Caco-2 (cell line): ENCODE results near the gene SNRNP25. TPM values are rescaled to one million over a fixed set of nuclear protein-coding genes. Genes with fewer than 3 reads are reported as not detected.
A peak's percentile ranks its signal among the peaks of the same experiment; 100 is the strongest.

Experiments
- BruUV-seq: library from RNA; stranded (reverse); fragments of 400-500 nt; replicated peaks from 2 replicates; lab custom pipeline; 2021; lab: Mats Ljungman, UMichigan
- CTCF ChIA-PET: fragments of 300-600 bp; sonication (Branson Sonifier 250); formaldehyde crosslinking; loops from one replicate; lab custom pipeline; 2022; ENCODE audit warnings: antibody characterized with exemption; lab: Charles Lee
- POLR2A ChIA-PET: fragments of 300-600 bp; sonication (Branson Sonifier 250); formaldehyde crosslinking; loops from one replicate; lab custom pipeline; 2022; ENCODE audit warnings: antibody characterized with exemption; lab: Charles Lee
- DNase-seq, 2 experiments: peaks; one replicate each; pipeline versions ENCODE4 v3.0.0 to v3.0.0-alpha.2; 2020 to 2022
- H3K27me3 ChIP-seq: replicated peaks from 2 replicates; pipeline ENCODE4 v1.6.0; 2011; ENCODE audit warnings: low read length; ENCODE audit not compliant: control insufficient read depth, insufficient read depth
- H3K36me3 ChIP-seq: 2 replicates; pipeline ENCODE4 v1.5.1; 2011; ENCODE audit warnings: low read length; ENCODE audit not compliant: control insufficient read depth, insufficient read depth
- H3K4me1 ChIP-seq: fragments of 250-450 bp; sonication (Bioruptor Pico); 2 replicates; pipeline ENCODE4 v1.5.1; 2020; ENCODE audit warnings: mild to moderate bottlenecking
- H3K4me3 ChIP-seq: 2 replicates; pipeline ENCODE4 v1.5.1; 2011; ENCODE audit warnings: low read depth, mild to moderate bottlenecking, control low read depth, low read length
- H3K9me3 ChIP-seq: fragments of 250-450 bp; sonication (Bioruptor Pico); 2 replicates; pipeline ENCODE4 v1.5.1; 2020; ENCODE audit warnings: mild to moderate bottlenecking, moderate library complexity
- H3K27ac Mint-ChIP-seq: one replicate; pipeline ENCODE4 v1.8.0; 2022; ENCODE audit warnings: mixed read lengths; ENCODE audit not compliant: unreplicated experiment
- H3K27me3 Mint-ChIP-seq: one replicate; pipeline ENCODE4 v1.8.0; 2022; ENCODE audit warnings: mixed read lengths; ENCODE audit not compliant: insufficient read depth, unreplicated experiment
- H3K36me3 Mint-ChIP-seq: one replicate; pipeline ENCODE4 v1.8.0; 2022; ENCODE audit warnings: mild to moderate bottlenecking, mixed read lengths; ENCODE audit not compliant: insufficient read depth, unreplicated experiment
- H3K4me1 Mint-ChIP-seq: one replicate; pipeline ENCODE4 v1.8.0; 2022; ENCODE audit warnings: low read depth, mixed read lengths; ENCODE audit not compliant: unreplicated experiment
- H3K4me3 Mint-ChIP-seq: one replicate; pipeline ENCODE4 v1.8.0; 2022; ENCODE audit warnings: mild to moderate bottlenecking, moderate library complexity, mixed read lengths; ENCODE audit not compliant: unreplicated experiment
- H3K9me3 Mint-ChIP-seq: one replicate; pipeline ENCODE4 v1.8.0; 2022; ENCODE audit warnings: mixed read lengths; ENCODE audit not compliant: unreplicated experiment
- intact Hi-C: fragments of 100-400 bp; cut with micrococcal nuclease; formaldehyde crosslinking; loops from one replicate; pipeline ENCODE4 v1.10.0; 2022; ENCODE audit not compliant: unreplicated experiment
- total RNA-seq: library from RNA; stranded (reverse); gene quantifications from 2 replicates; pipeline ENCODE4 v1.2.3, GENCODE V29; 2022
- TF ChIP-seq, protein P1 (sequence below), 2 experiments: fragments of 200-600 bp in 1 of 2; IDR thresholded peaks; 1 replicate in 1 of 2; 2 replicates in 1 of 2; pipeline versions ENCODE4 v1.5.1 to v1.8.0; 2011 to 2022; ENCODE audit warnings: antibody characterized with exemption in 1 of 2, control low read depth in 1 of 2, inconsistent platforms in 1 of 2, low read depth in 1 of 2, low read length in 1 of 2, mild to moderate bottlenecking in 1 of 2, moderate library complexity in 1 of 2; ENCODE audit not compliant: insufficient read depth in 1 of 2, severe bottlenecking in 1 of 2, unreplicated experiment in 1 of 2

Gene SNRNP25
- total RNA-seq, 1 experiment from 2014 or later, result 57.1 TPM

DNA sequence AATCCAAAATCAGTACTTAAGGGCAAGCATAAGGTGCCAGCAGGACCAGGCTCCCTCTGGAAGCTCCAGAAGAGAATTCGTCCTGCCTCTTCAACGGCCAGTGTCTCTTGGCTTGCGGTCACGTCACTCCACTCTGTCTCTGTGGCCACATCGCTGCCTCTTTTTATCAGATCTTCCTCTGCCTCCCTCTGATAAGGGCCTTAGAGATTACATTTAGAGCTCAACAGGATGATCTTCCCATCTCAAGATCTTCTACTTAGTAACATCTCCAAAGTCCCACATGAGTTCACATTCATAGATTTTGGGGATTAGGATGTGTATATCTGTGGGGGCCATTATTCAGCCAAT, 41.3 kb downstream of the SNRNP25 start:
- Mint-ChIP-seq H3K36me3 (peaks cover 22% of the 10 kb centered on the region), H3K27me3 (no peaks in the 10 kb centered on the region), H3K27ac (no peak overlapping the region), H3K4me3 (no peak overlapping the region), H3K9me3 (no peaks in the 10 kb centered on the region), H3K4me1 (no peaks in the 10 kb centered on the region)
- TF ChIP-seq, protein P1, sequence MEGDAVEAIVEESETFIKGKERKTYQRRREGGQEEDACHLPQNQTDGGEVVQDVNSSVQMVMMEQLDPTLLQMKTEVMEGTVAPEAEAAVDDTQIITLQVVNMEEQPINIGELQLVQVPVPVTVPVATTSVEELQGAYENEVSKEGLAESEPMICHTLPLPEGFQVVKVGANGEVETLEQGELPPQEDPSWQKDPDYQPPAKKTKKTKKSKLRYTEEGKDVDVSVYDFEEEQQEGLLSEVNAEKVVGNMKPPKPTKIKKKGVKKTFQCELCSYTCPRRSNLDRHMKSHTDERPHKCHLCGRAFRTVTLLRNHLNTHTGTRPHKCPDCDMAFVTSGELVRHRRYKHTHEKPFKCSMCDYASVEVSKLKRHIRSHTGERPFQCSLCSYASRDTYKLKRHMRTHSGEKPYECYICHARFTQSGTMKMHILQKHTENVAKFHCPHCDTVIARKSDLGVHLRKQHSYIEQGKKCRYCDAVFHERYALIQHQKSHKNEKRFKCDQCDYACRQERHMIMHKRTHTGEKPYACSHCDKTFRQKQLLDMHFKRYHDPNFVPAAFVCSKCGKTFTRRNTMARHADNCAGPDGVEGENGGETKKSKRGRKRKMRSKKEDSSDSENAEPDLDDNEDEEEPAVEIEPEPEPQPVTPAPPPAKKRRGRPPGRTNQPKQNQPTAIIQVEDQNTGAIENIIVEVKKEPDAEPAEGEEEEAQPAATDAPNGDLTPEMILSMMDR (IDR thresholded peaks at IDR 0.05; ENCODE audit: insufficient read depth in 1 of 2, low read depth in 1 of 2, low read length in 1 of 2, severe bottlenecking in 1 of 2, unreplicated experiment in 1 of 2), result no peak
- POLR2A ChIA-PET, result no interaction called here
- BruUV-seq, result no TSS peak
- H3K27me3 ChIP-seq, result no peaks in the 10 kb centered on the region
- intact Hi-C loops, result no loop called here
- no peaks in the 10 kb centered on the region; the same call in 1 of the 2 replicates for H3K36me3 ChIP-seq
- H3K9me3 ChIP-seq, result no peaks in the 10 kb centered on the region
- no peaks in the 10 kb centered on the region for H3K4me1 ChIP-seq
- no peak for DNase-seq
- CTCF ChIA-PET, result no interaction called here
- H3K4me3 ChIP-seq, result no peak overlapping the region

DNA sequence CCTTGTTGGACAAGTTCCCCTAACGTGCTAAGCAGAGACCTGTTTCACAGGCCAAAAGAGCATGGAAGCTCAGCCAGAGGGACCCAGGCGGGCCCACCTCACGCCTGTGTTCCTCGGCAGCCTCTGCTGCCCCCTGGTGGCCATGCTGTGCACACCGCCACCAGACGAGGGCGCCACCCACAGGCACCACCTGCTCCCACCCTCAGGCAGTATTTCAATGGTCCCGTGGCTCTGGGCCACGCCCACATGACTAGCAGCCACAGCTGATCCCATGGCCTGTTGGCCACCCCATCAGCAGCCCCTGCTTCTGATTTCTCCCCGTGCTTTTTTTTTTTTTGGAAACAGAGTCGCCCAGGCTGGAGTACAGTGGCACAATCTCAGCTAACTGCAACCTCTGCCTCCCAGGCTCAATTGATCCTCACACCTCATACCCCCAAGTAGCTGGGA, 43.3 kb downstream of the SNRNP25 start:
- Mint-ChIP-seq H3K9me3 (no peaks in the 10 kb centered on the region), H3K4me3 (no peak overlapping the region), H3K4me1 (no peaks in the 10 kb centered on the region), H3K27me3 (no peaks in the 10 kb centered on the region), H3K36me3 (peaks cover 29% of the 10 kb centered on the region), H3K27ac (no peak overlapping the region)
- Histone ChIP-seq H3K9me3 (no peaks in the 10 kb centered on the region), H3K4me1 (no peaks in the 10 kb centered on the region), H3K27me3 (no peaks in the 10 kb centered on the region), H3K4me3 (no peak overlapping the region), H3K36me3 (no peaks in the 10 kb centered on the region; the same call in 1 of the 2 replicates)
- TF ChIP-seq, protein P1 (IDR thresholded peaks at IDR 0.05; ENCODE audit: insufficient read depth in 1 of 2, low read depth in 1 of 2, low read length in 1 of 2, severe bottlenecking in 1 of 2, unreplicated experiment in 1 of 2), result peak; percentile 94 to 100
- peak; percentile 81 to 91 for DNase-seq
- intact Hi-C loops, result loop anchor here (1.0 kb wide), 1 partner anchor 32 kb away; no protein-coding TSS in a partner anchor
- POLR2A ChIA-PET, result interaction anchor here (0.8 kb wide), 1 partner anchor 25 kb away, joined by 5 read pairs; the partner anchor contains the start of gene RHBDF1
- BruUV-seq, result no TSS peak
- CTCF ChIA-PET, result interaction anchor here (0.6 to 3.0 kb wide), 12 partner anchors 10 to 256 kb away, joined by 3 to 37 read pairs (median 5); partner anchors contain the start of genes AXIN1, POLR3K, RHBDF1 and SNRNP25

DNA sequence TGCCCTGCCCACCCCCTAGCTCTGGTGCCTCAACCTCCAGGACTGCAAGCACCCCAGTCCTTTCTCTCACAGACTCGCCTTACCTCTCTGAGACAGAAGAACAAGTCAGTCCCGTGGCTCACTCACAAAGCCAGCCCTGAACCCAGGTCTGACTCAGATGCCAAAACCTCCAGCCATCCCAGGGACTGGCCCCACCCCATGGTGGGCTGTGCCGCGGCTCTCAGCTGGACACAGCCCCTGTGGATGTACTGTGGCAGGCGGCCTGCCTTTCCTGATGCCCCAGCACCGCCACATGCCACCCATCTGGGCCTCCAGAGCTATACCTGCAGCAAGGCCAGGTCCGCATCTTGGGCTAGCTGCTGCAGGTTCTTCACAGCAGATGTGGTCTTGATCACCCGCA, 44.2 kb downstream of the SNRNP25 start:
- BruUV-seq, result no TSS peak
- Mint-ChIP-seq H3K9me3 (no peaks in the 10 kb centered on the region), H3K36me3 (peaks cover 37% of the 10 kb centered on the region), H3K27ac (no peak overlapping the region), H3K27me3 (no peaks in the 10 kb centered on the region), H3K4me1 (no peaks in the 10 kb centered on the region), H3K4me3 (no peak overlapping the region)
- H3K4me3 ChIP-seq, result no peak overlapping the region
- no peak for DNase-seq
- POLR2A ChIA-PET, result no interaction called here
- H3K27me3 ChIP-seq, result no peaks in the 10 kb centered on the region
- intact Hi-C loops, result loop anchor here (1.0 kb wide), 1 partner anchor 33 kb away; no protein-coding TSS in a partner anchor
- TF ChIP-seq, protein P1 (IDR thresholded peaks at IDR 0.05; ENCODE audit: insufficient read depth in 1 of 2, low read depth in 1 of 2, low read length in 1 of 2, severe bottlenecking in 1 of 2, unreplicated experiment in 1 of 2), result no peak
- CTCF ChIA-PET, result interaction anchor here (1.7 to 3.0 kb wide), 2 partner anchors 26 to 31 kb away, joined by 10 to 37 read pairs; partner anchors contain the start of gene RHBDF1
- no peaks in the 10 kb centered on the region for H3K4me1 ChIP-seq
- no peaks in the 10 kb centered on the region; the same call in 1 of the 2 replicates for H3K36me3 ChIP-seq
- no peaks in the 10 kb centered on the region for H3K9me3 ChIP-seq
